ENCODE results near the gene TARBP2. TPM values are rescaled to one million over a fixed set of nuclear protein-coding genes. Genes with fewer than 3 reads are reported as not detected.

TARBP2 gene
- polyA plus RNA-seq, 1 of the 3 experiments (the other 2 are of a cell fraction): 57.8 TPM

GRCh38 chr12:53452159-53453077, 48.7 kb upstream of the TARBP2 start:
- DNase-seq: peak; percentile 91
- H3K4me3 ChIP-seq (ENCODE audit: low read depth in 2 of 2, low read length in 1 of 2): peak overlapping the region; percentile 68 to 83
- H3K9me2 ChIP-seq: no peaks in the 10 kb centered on the region
- H3K79me2 ChIP-seq (ENCODE audit: insufficient read depth): peaks cover 52% of the 10 kb centered on the region
- POLR2A ChIA-PET: no interaction called here
- H3K27ac ChIP-seq (ENCODE audit: low read depth in 2 of 2, low read length in 1 of 2): peak overlapping the region; percentile 95 to 96
- peaks cover 50% of the 10 kb centered on the region for H4K20me1 ChIP-seq (ENCODE audit: insufficient read depth)
- H3K27me3 ChIP-seq (ENCODE audit: insufficient read depth): no peaks in the 10 kb centered on the region
- peaks cover 40 to 43% of the 10 kb centered on the region in 2 experiments for H3K36me3 ChIP-seq (replicated peaks in 1 of 2; ENCODE audit: control insufficient read depth in 1 of 2, insufficient read depth in 2 of 2, low read length in 1 of 2)
- H3K4me1 ChIP-seq (ENCODE audit: control insufficient read depth in 1 of 2, insufficient read depth in 2 of 2, low read depth in 1 of 2, low read length in 1 of 2): peaks cover 10 to 13% of the 10 kb centered on the region in 2 experiments; a peak in 3 of 4 replicates
- H2AFZ ChIP-seq (ENCODE audit: low read depth): no peak overlapping the region
- H3K4me2 ChIP-seq: peak overlapping the region; percentile 88
- WGBS (ENCODE audit: low lambda C conversion rate): under 1% methylated on average over 52 of the region's 82 CpGs
- CTCF ChIA-PET: interaction anchor here (0.7 to 1.9 kb wide), 8 partner anchors 9 to 131 kb away, joined by 3 to 10 read pairs (median 3); partner anchors contain the start of gene AAAS
- H3F3A ChIP-seq (replicated peaks; ENCODE audit: insufficient read depth): peaks cover 15% of the 10 kb centered on the region
- peak overlapping the region; percentile 99 for H3K9ac ChIP-seq
- no peaks in the 10 kb centered on the region for H3K9me3 ChIP-seq
- TF ChIP-seq SIN3A (IDR thresholded peaks at IDR 0.05; ENCODE audit: borderline replicate concordance, low read depth, low read length) (peak; percentile 40; the same call in 1 of the 2 replicates), EP300 (IDR thresholded peaks at IDR 0.05; ENCODE audit: borderline replicate concordance in 1 of 2, low read depth in 1 of 2, low read length in 1 of 2) (no peak), TCF12 (IDR thresholded peaks at IDR 0.05) (no peak), FOXJ3 (CRISPR knock-in tag; IDR thresholded peaks at IDR 0.05) (no peak), GABPA (IDR thresholded peaks at IDR 0.05; ENCODE audit: low read depth) (peak; percentile 37), NRF1 (IDR thresholded peaks at IDR 0.05; ENCODE audit: low read depth, low read length) (peak; percentile 71), ELF1 (IDR thresholded peaks at IDR 0.05) (no peak), PBX3 (IDR thresholded peaks at IDR 0.05) (no peak), FOXM1 (IDR thresholded peaks at IDR 0.05; ENCODE audit: low read depth) (0 out of 2 replicates have a peak, but pooled peaks have one; percentile 6), TAF1 (IDR thresholded peaks at IDR 0.05; ENCODE audit: borderline replicate concordance, low read depth, low read length) (peak; percentile 66; the same call in 1 of the 2 replicates), RAD21 (IDR thresholded peaks at IDR 0.05; ENCODE audit: low read length) (no peak), FOSL2 (IDR thresholded peaks at IDR 0.05; ENCODE audit: borderline replicate concordance, low read depth) (no peak), EZH2phosphoT487 (IDR thresholded peaks at IDR 0.05; ENCODE audit: borderline replicate concordance, low read depth) (no peak), MAX (IDR thresholded peaks at IDR 0.05; ENCODE audit: low read depth) (no peak; the same call in 1 of the 2 replicates), POLR2AphosphoS5 (IDR thresholded peaks at IDR 0.05; ENCODE audit: low read depth, low read length) (peak; percentile 21), RXRA (IDR thresholded peaks at IDR 0.05; ENCODE audit: borderline replicate concordance, low read depth) (no peak), MXI1 (IDR thresholded peaks at IDR 0.05; ENCODE audit: low read depth, low read length) (peak; percentile 22; the same call in 1 of the 2 replicates), TEAD4 (IDR thresholded peaks at IDR 0.05; ENCODE audit: borderline replicate concordance, insufficient read depth) (no peak), YY1 (IDR thresholded peaks at IDR 0.05; ENCODE audit: low read depth) (peak; percentile 23; the same call in 1 of the 2 replicates), USF2 (IDR thresholded peaks at IDR 0.05; ENCODE audit: borderline replicate concordance, low read depth, low read length) (no peak), NFIC (IDR thresholded peaks at IDR 0.05; ENCODE audit: borderline replicate concordance) (no peak), JUND (IDR thresholded peaks at IDR 0.05) (no peak)
- TF ChIP-seq, protein P1, sequence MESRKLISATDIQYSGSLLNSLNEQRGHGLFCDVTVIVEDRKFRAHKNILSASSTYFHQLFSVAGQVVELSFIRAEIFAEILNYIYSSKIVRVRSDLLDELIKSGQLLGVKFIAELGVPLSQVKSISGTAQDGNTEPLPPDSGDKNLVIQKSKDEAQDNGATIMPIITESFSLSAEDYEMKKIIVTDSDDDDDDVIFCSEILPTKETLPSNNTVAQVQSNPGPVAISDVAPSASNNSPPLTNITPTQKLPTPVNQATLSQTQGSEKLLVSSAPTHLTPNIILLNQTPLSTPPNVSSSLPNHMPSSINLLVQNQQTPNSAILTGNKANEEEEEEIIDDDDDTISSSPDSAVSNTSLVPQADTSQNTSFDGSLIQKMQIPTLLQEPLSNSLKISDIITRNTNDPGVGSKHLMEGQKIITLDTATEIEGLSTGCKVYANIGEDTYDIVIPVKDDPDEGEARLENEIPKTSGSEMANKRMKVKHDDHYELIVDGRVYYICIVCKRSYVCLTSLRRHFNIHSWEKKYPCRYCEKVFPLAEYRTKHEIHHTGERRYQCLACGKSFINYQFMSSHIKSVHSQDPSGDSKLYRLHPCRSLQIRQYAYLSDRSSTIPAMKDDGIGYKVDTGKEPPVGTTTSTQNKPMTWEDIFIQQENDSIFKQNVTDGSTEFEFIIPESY (IDR thresholded peaks at IDR 0.05; ENCODE audit: borderline replicate concordance, low read depth): peak; percentile 67; the same call in 1 of the 2 replicates
- TF ChIP-seq, protein P2, sequence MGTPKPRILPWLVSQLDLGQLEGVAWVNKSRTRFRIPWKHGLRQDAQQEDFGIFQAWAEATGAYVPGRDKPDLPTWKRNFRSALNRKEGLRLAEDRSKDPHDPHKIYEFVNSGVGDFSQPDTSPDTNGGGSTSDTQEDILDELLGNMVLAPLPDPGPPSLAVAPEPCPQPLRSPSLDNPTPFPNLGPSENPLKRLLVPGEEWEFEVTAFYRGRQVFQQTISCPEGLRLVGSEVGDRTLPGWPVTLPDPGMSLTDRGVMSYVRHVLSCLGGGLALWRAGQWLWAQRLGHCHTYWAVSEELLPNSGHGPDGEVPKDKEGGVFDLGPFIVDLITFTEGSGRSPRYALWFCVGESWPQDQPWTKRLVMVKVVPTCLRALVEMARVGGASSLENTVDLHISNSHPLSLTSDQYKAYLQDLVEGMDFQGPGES (IDR thresholded peaks at IDR 0.05; ENCODE audit: low read depth, low read length): no peak
- TF ChIP-seq, protein P3, sequence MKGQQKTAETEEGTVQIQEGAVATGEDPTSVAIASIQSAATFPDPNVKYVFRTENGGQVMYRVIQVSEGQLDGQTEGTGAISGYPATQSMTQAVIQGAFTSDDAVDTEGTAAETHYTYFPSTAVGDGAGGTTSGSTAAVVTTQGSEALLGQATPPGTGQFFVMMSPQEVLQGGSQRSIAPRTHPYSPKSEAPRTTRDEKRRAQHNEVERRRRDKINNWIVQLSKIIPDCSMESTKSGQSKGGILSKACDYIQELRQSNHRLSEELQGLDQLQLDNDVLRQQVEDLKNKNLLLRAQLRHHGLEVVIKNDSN (IDR thresholded peaks at IDR 0.05; ENCODE audit: borderline replicate concordance, low read depth): no peak

Data from SK-N-SH (cell line).